Neutrophil (primary cell): ENCODE data around the gene RAPGEF5.

ENCODE experiments used
- H3K27ac ChIP-seq: fragments of 200-600 bp; sonication (generic); 2 replicates; pipeline ENCODE4 v1.5.1; 2016; ENCODE audit warnings: mild to moderate bottlenecking, moderate library complexity
- H3K27me3 ChIP-seq: fragments of 200-600 bp; sonication (generic); 2 replicates; pipeline ENCODE4 v1.6.0; 2016; ENCODE audit warnings: mild to moderate bottlenecking
- H3K36me3 ChIP-seq: fragments of 200-600 bp; sonication (generic); 2 replicates; pipeline ENCODE4 v1.5.1; 2017
- H3K4me1 ChIP-seq, 2 experiments: fragments of 200-600 bp in 1 of 2; sonication (generic) in 1 of 2; 1 replicate in 1 of 2; 2 replicates in 1 of 2; pipeline versions ENCODE4 v1.5.1 to v1.6.1; 2013 to 2016; ENCODE audit warnings: low read depth in 1 of 2, low read length in 1 of 2, mild to moderate bottlenecking in 1 of 2, moderate library complexity in 1 of 2; ENCODE audit not compliant: control insufficient read depth in 1 of 2, insufficient read depth in 1 of 2
- H3K4me3 ChIP-seq, 2 experiments: fragments of 200-600 bp in 1 of 2; sonication (generic) in 1 of 2; 1 replicate in 1 of 2; 2 replicates in 1 of 2; pipeline ENCODE4 v1.5.1; 2013 to 2016; ENCODE audit warnings: low read depth in 1 of 2, low read length in 1 of 2, mild to moderate bottlenecking in 1 of 2, moderate library complexity in 1 of 2
- H3K9me3 ChIP-seq: fragments of 200-600 bp; sonication (generic); 2 replicates; pipeline ENCODE4 v1.5.1; 2016
- CTCF ChIP-seq: fragments of 200-600 bp; sonication (generic); IDR thresholded peaks from 2 replicates; pipeline ENCODE4 v1.5.1; 2016; ENCODE audit warnings: antibody characterized with exemption

RAPGEF5 gene

GRCh38 chr7:22146961-22147512 is 209.9 kb downstream of the RAPGEF5 start:
- no peak for TF ChIP-seq CTCF
- Histone ChIP-seq H3K4me1 (no peaks in the 10 kb centered on the region), H3K36me3 (no peaks in the 10 kb centered on the region), H3K27me3 (no peaks in the 10 kb centered on the region), H3K27ac (no peak overlapping the region), H3K9me3 (no peaks in the 10 kb centered on the region), H3K4me3 (no peak overlapping the region)

GRCh38 chr7:22144950-22145349 is 212.0 kb downstream of the RAPGEF5 start:
- Histone ChIP-seq H3K36me3 (no peaks in the 10 kb centered on the region), H3K27me3 (no peaks in the 10 kb centered on the region), H3K4me3 (no peak overlapping the region), H3K27ac (no peak overlapping the region), H3K4me1 (no peaks in the 10 kb centered on the region), H3K9me3 (no peaks in the 10 kb centered on the region)
- no peak for TF ChIP-seq CTCF

- Histone ChIP-seq H3K27ac (no peak overlapping the region), H3K36me3 (no peaks in the 10 kb centered on the region), H3K4me1 (no peaks in the 10 kb centered on the region), H3K27me3 (no peaks in the 10 kb centered on the region), H3K4me3 (no peak overlapping the region), H3K9me3 (no peaks in the 10 kb centered on the region)
- no peak for TF ChIP-seq CTCF
Measured at GRCh38 chr7:22143491-22143890, 213.5 kb downstream of the RAPGEF5 start.

- Histone ChIP-seq H3K27me3 (no peaks in the 10 kb centered on the region), H3K9me3 (no peaks in the 10 kb centered on the region), H3K27ac (no peak overlapping the region), H3K4me1 (no peaks in the 10 kb centered on the region), H3K36me3 (no peaks in the 10 kb centered on the region), H3K4me3 (no peak overlapping the region)
- TF ChIP-seq CTCF: no peak
Measured at GRCh38 chr7:22142572-22142971, 214.4 kb downstream of the RAPGEF5 start.

GRCh38 chr7:22141355-22141754 is 215.6 kb downstream of the RAPGEF5 start:
- no peak for TF ChIP-seq CTCF
- no peaks in the 10 kb centered on the region for H3K36me3 ChIP-seq

GRCh38 chr7:22140578-22140977 is 216.4 kb downstream of the RAPGEF5 start:
- Histone ChIP-seq H3K36me3 (no peaks in the 10 kb centered on the region), H3K4me1 (no peaks in the 10 kb centered on the region), H3K27me3 (no peaks in the 10 kb centered on the region), H3K4me3 (no peak overlapping the region), H3K9me3 (no peaks in the 10 kb centered on the region), H3K27ac (no peak overlapping the region)
- no peak for TF ChIP-seq CTCF

More at GRCh38 chr7:22141355-22141754, 215.6 kb downstream of the RAPGEF5 start:
- no peaks in the 10 kb centered on the region for H3K4me1 ChIP-seq
- H3K27ac ChIP-seq: no peak overlapping the region
- no peak overlapping the region for H3K4me3 ChIP-seq
- no peaks in the 10 kb centered on the region for H3K27me3 ChIP-seq
- no peaks in the 10 kb centered on the region for H3K9me3 ChIP-seq
